Breast epithelium (tissue), 4 donors: ENCODE data around the gene MMP26. TPM values are rescaled to one million over a fixed set of nuclear protein-coding genes. Genes with fewer than 3 reads are reported as not detected.

Experiments
- DNase-seq, 2 donors: peaks; one replicate each; pipeline ENCODE4 v3.0.0-alpha.2; 2019; ENCODE audit warnings: low spot score in 2 of 2
- H3K27ac ChIP-seq, 2 donors: fragments of 200-600 bp; sonication (generic) in 1 of 2; one replicate each; pipeline ENCODE4 v1.5.1; 2016 to 2019; ENCODE audit warnings: mild to moderate bottlenecking in 1 of 2
- H3K27me3 ChIP-seq, 2 donors: fragments of 200-600 bp; sonication (generic) in 1 of 2; one replicate each; pipeline versions ENCODE4 v1.5.1 to v1.6.0; 2017 to 2019; ENCODE audit warnings: control low read depth in 1 of 2, mild to moderate bottlenecking in 1 of 2
- H3K36me3 ChIP-seq: fragments of 200-600 bp; one replicate; pipeline ENCODE4 v1.5.1; 2019
- H3K4me1 ChIP-seq, 2 donors: fragments of 200-600 bp; sonication (generic); one replicate each; pipeline ENCODE4 v1.5.1; 2016 to 2019; ENCODE audit warnings: control low read depth in 1 of 2
- H3K4me3 ChIP-seq, 3 donors: fragments of 200-600 bp; sonication (generic); 1 replicate in 2 of 3; 2 replicates in 1 of 3; pipeline ENCODE4 v1.5.1; 2016 to 2019; ENCODE audit warnings: mild to moderate bottlenecking in 3 of 3, moderate library complexity in 2 of 3
- H3K9me3 ChIP-seq, 2 donors: fragments of 200-600 bp; sonication (generic) in 1 of 2; one replicate each; pipeline ENCODE4 v1.5.1; 2016 to 2019; ENCODE audit warnings: control low read depth in 1 of 2
- CTCF ChIP-seq, 3 donors: fragments of 450-650 bp; IDR thresholded peaks; one replicate each; pipeline ENCODE4 v1.5.1; 2016 to 2017; ENCODE audit warnings: antibody characterized with exemption in 3 of 3, mild to moderate bottlenecking in 3 of 3, moderate library complexity in 3 of 3
- POLR2A ChIP-seq: fragments of 450-650 bp; IDR thresholded peaks from one replicate; pipeline ENCODE4 v1.6.1; 2016; ENCODE audit warnings: antibody characterized with exemption, mild to moderate bottlenecking, moderate library complexity
- POLR2AphosphoS5 ChIP-seq, 3 donors: sonication (generic); formaldehyde crosslinking; IDR thresholded peaks; one replicate each; pipeline ENCODE4 v1.6.1; 2017; ENCODE audit warnings: antibody characterized with exemption in 3 of 3
- intact Hi-C: fragments of 100-400 bp; cut with DNase I; formaldehyde crosslinking; loops from one replicate; pipeline ENCODE4 v1.15.1; 2023; ENCODE audit warnings: low total_unique reads
- total RNA-seq, 3 donors: library from RNA; depleted of rRNA; stranded (reverse); fragments of >200 nt; gene quantifications; one replicate each; pipeline ENCODE4 v1.1.0, GENCODE V29; 2016

Gene MMP26
- total RNA-seq, 3 donors from 2014 or later = not detected

- Histone ChIP-seq H3K36me3 (no peaks in the 10 kb centered on the region), H3K27me3 (peaks cover 0 to 6% of the 10 kb centered on the region in 2 donors), H3K27ac (no peak overlapping the region), H3K9me3 (no peaks in the 10 kb centered on the region), H3K4me3 (no peak overlapping the region), H3K4me1 (no peaks in the 10 kb centered on the region)
- no peak for DNase-seq
- intact Hi-C loops = no loop called here
- no peak for TF ChIP-seq CTCF (IDR thresholded peaks at IDR 0.05)
- TF ChIP-seq POLR2AphosphoS5 (IDR thresholded peaks at IDR 0.05) = no peak
Observed at GRCh38 chr11:4665424-4665823, 39.2 kb upstream of the MMP26 start.

- H3K9me3 ChIP-seq = no peaks in the 10 kb centered on the region
- no peak overlapping the region for H3K27ac ChIP-seq
- no peaks in the 10 kb centered on the region for H3K36me3 ChIP-seq
- no peak for DNase-seq
- H3K27me3 ChIP-seq = no peaks in the 10 kb centered on the region
- H3K4me3 ChIP-seq = no peak overlapping the region
- intact Hi-C loops = no loop called here
- no peaks in the 10 kb centered on the region for H3K4me1 ChIP-seq
- TF ChIP-seq CTCF (IDR thresholded peaks at IDR 0.05) = no peak
- TF ChIP-seq POLR2AphosphoS5 (IDR thresholded peaks at IDR 0.05) = no peak
- TF ChIP-seq POLR2A = no peak
Observed at GRCh38 chr11:4671741-4672140, 32.8 kb upstream of the MMP26 start.

- no peak for DNase-seq
- H3K27ac ChIP-seq = no peak overlapping the region
- intact Hi-C loops = no loop called here
Observed at GRCh38 chr11:4672470-4672869, 32.1 kb upstream of the MMP26 start.

GRCh38 chr11:4673781-4674180 lies 30.8 kb upstream of the MMP26 start:
- no peaks in the 10 kb centered on the region for H3K36me3 ChIP-seq
- H3K9me3 ChIP-seq = no peaks in the 10 kb centered on the region
- H3K27ac ChIP-seq = no peak overlapping the region
- intact Hi-C loops = no loop called here
- H3K27me3 ChIP-seq = no peaks in the 10 kb centered on the region
- DNase-seq = no peak
- no peak overlapping the region for H3K4me3 ChIP-seq
- no peaks in the 10 kb centered on the region for H3K4me1 ChIP-seq
- TF ChIP-seq POLR2AphosphoS5 (IDR thresholded peaks at IDR 0.05) (no peak), CTCF (IDR thresholded peaks at IDR 0.05) (no peak), POLR2A (no peak)

More at GRCh38 chr11:4672470-4672869, 32.1 kb upstream of the MMP26 start:
- Histone ChIP-seq H3K4me1 (no peaks in the 10 kb centered on the region), H3K27me3 (no peaks in the 10 kb centered on the region), H3K4me3 (no peak overlapping the region), H3K36me3 (no peaks in the 10 kb centered on the region), H3K9me3 (no peaks in the 10 kb centered on the region)
- no peak for TF ChIP-seq CTCF (IDR thresholded peaks at IDR 0.05)
- TF ChIP-seq POLR2AphosphoS5 (IDR thresholded peaks at IDR 0.05) = no peak
- no peak for TF ChIP-seq POLR2A

- intact Hi-C loops = no loop called here
- TF ChIP-seq POLR2A (no peak), CTCF (IDR thresholded peaks at IDR 0.05) (no peak), POLR2AphosphoS5 (IDR thresholded peaks at IDR 0.05) (no peak)
Observed at GRCh38 chr11:4677948-4678347, 26.6 kb upstream of the MMP26 start.

More at GRCh38 chr11:4677948-4678347, 26.6 kb upstream of the MMP26 start:
- Histone ChIP-seq H3K9me3 (no peaks in the 10 kb centered on the region), H3K36me3 (no peaks in the 10 kb centered on the region), H3K4me1 (no peaks in the 10 kb centered on the region), H3K27ac (no peak overlapping the region), H3K4me3 (no peak overlapping the region), H3K27me3 (no peaks in the 10 kb centered on the region)
- DNase-seq = no peak
